ENCODE results near the gene ZNF487.
"Not testable (repeated sequence)": the region's sequence is repeated elsewhere in the genome, so short reads cannot be mapped to it uniquely, and the experiment has no call there.

DNA sequence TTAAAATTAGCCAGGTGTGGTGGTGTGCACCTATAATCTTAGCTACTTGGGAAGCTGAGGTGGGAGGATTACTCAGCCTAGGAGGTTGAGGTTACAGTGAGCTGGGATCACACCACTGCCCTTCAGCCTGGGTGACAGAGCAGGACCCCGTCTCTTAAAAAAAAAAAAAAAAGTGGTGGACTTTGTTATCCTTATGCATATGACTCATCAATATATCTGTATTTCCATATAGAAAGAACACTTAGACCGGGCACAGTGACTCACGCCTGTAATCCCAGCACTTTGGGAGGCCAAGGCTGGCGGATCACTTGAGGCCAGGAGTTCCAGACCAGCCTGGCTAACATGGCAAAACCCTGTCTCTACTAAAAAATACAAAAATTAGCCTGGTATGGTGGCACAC lies 15.0 kb upstream of the ZNF487 start:
- TF ChIP-seq, protein P1, sequence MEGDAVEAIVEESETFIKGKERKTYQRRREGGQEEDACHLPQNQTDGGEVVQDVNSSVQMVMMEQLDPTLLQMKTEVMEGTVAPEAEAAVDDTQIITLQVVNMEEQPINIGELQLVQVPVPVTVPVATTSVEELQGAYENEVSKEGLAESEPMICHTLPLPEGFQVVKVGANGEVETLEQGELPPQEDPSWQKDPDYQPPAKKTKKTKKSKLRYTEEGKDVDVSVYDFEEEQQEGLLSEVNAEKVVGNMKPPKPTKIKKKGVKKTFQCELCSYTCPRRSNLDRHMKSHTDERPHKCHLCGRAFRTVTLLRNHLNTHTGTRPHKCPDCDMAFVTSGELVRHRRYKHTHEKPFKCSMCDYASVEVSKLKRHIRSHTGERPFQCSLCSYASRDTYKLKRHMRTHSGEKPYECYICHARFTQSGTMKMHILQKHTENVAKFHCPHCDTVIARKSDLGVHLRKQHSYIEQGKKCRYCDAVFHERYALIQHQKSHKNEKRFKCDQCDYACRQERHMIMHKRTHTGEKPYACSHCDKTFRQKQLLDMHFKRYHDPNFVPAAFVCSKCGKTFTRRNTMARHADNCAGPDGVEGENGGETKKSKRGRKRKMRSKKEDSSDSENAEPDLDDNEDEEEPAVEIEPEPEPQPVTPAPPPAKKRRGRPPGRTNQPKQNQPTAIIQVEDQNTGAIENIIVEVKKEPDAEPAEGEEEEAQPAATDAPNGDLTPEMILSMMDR (IDR thresholded peaks at IDR 0.05): not testable (repeated sequence)
- not testable (repeated sequence) for TF ChIP-seq POLR2AphosphoS5, EP300, POLR2A (IDR thresholded peaks at IDR 0.05)
